Fibroblast of mammary gland (primary cell): Measurements from ENCODE around the gene ITK.
"Not testable (repeated sequence)": the region's sequence is repeated elsewhere in the genome, so short reads cannot be mapped to it uniquely, and the experiment has no call there.

Experiments used
- DNase-seq: peaks from one replicate; pipeline ENCODE4 v3.0.0-alpha.2; 2010; ENCODE audit warnings: low read depth
- H3K4me3 ChIP-seq: 2 replicates; pipeline ENCODE4 v1.5.1; 2011; ENCODE audit warnings: low read depth, mild to moderate bottlenecking, low read length, moderate library complexity; ENCODE audit not compliant: control insufficient read depth
- CTCF ChIP-seq: conservative IDR thresholded peaks from 2 replicates; pipeline ENCODE4 v1.5.1; 2011; ENCODE audit warnings: low read depth, low read length, inconsistent platforms; ENCODE audit not compliant: control insufficient read depth, insufficient read depth

Gene ITK

GRCh38 chr5:157182143-157182757 lies 1.6 kb downstream of the ITK start:
- H3K4me3 ChIP-seq = no peak overlapping the region
- TF ChIP-seq CTCF = no peak
- DNase-seq = no peak

GRCh38 chr5:157184117-157184670 lies 3.6 kb downstream of the ITK start:
- no peak for DNase-seq
- no peak for TF ChIP-seq CTCF
- H3K4me3 ChIP-seq = no peak overlapping the region

- not testable (repeated sequence) for DNase-seq, H3K4me3 ChIP-seq
These were observed 4.5 kb downstream of the ITK start for GRCh38 chr5:157185122-157185521.

- TF ChIP-seq CTCF = no peak
- H3K4me3 ChIP-seq = no peak overlapping the region
- DNase-seq = no peak
These were observed 5.8 kb downstream of the ITK start for GRCh38 chr5:157186309-157187045.

- no peak for DNase-seq
- no peak overlapping the region for H3K4me3 ChIP-seq
- TF ChIP-seq CTCF = no peak
These were observed 6.6 kb downstream of the ITK start for GRCh38 chr5:157187046-157187754.

GRCh38 chr5:157188270-157188669 lies 7.6 kb downstream of the ITK start:
- no peak overlapping the region for H3K4me3 ChIP-seq
- DNase-seq = no peak
- no peak for TF ChIP-seq CTCF

GRCh38 chr5:157189223-157189622 lies 8.6 kb downstream of the ITK start:
- no peak overlapping the region for H3K4me3 ChIP-seq
- DNase-seq = no peak
- no peak for TF ChIP-seq CTCF
